A549 (cell line): Measurements from ENCODE around the gene CDC23.

Source experiments
- CBX8 ChIP-seq: fragments of 200-600 bp; sonication (generic); IDR thresholded peaks from 2 replicates; pipeline ENCODE4 v1.6.1; 2016
- CTCF ChIP-seq: fragments of >200 bp; sonication (Bioruptor Twin); formaldehyde crosslinking; IDR thresholded peaks from 3 replicates; pipeline ENCODE4 v1.5.1; 2016
- EHMT2 ChIP-seq: fragments of 200-600 bp; sonication (generic); IDR thresholded peaks from 2 replicates; pipeline ENCODE4 v1.6.1; 2016; ENCODE audit warnings: antibody characterized with exemption, low read depth, mild to moderate bottlenecking, moderate library complexity
- EP300 ChIP-seq, 2 experiments: fragments of >200 bp; sonication (Bioruptor Twin); formaldehyde crosslinking; IDR thresholded peaks; 2 replicates in 1 of 2; 3 replicates in 1 of 2; pipeline ENCODE4 v1.6.1; 2016 to 2017
- HDAC2 ChIP-seq: fragments of 200-600 bp; sonication (generic); IDR thresholded peaks from 2 replicates; pipeline ENCODE4 v1.6.1; 2016
- JUN ChIP-seq, 2 experiments: fragments of >200 bp; sonication (Bioruptor Twin); formaldehyde crosslinking; IDR thresholded peaks; 2 replicates in 1 of 2; 3 replicates in 1 of 2; pipeline ENCODE4 v1.6.1; 2016 to 2017
- KDM5A ChIP-seq: fragments of 200-600 bp; sonication (generic); IDR thresholded peaks from 2 replicates; pipeline ENCODE4 v1.6.1; 2016; ENCODE audit warnings: antibody characterized with exemption, mild to moderate bottlenecking
- MAZ ChIP-seq: fragments of 150-350 bp; IDR thresholded peaks from 2 replicates; pipeline ENCODE4 v1.6.1; 2014; ENCODE audit warnings: antibody characterized with exemption, low read depth, low read length, borderline replicate concordance
- MYC ChIP-seq: IDR thresholded peaks from 2 replicates; pipeline ENCODE4 v1.6.1; 2012; ENCODE audit warnings: mild to moderate bottlenecking, inconsistent platforms, low read length, improper control_type of control experiment, borderline replicate concordance
- NR3C1 ChIP-seq: fragments of >200 bp; sonication (Bioruptor Twin); formaldehyde crosslinking; IDR thresholded peaks from 3 replicates; pipeline ENCODE4 v1.6.1; 2017
- RAD21 ChIP-seq, 2 experiments: fragments of >200 bp in 1 of 2; sonication (Bioruptor Twin) in 1 of 2; formaldehyde crosslinking in 1 of 2; IDR thresholded peaks in 1 of 2; conservative IDR thresholded peaks in 1 of 2; 2 replicates in 1 of 2; 3 replicates in 1 of 2; pipeline ENCODE4 v1.6.1; 2012 to 2018; ENCODE audit warnings: inconsistent platforms in 1 of 2
- RCOR1 ChIP-seq: fragments of 150-350 bp; IDR thresholded peaks from 2 replicates; pipeline ENCODE4 v1.6.1; 2014; ENCODE audit warnings: antibody characterized with exemption, low read length, low read depth
- RFX5 ChIP-seq: fragments of 450-650 bp; IDR thresholded peaks from 2 replicates; pipeline ENCODE4 v1.7.1; 2014; ENCODE audit warnings: antibody characterized with exemption, mild to moderate bottlenecking, moderate library complexity
- USF2 ChIP-seq: fragments of 450-650 bp; IDR thresholded peaks from 2 replicates; pipeline ENCODE4 v1.6.1; 2014; ENCODE audit warnings: antibody characterized with exemption

GRCh38 chr5:138179277-138179857 is 33.8 kb downstream of the CDC23 start:
- TF ChIP-seq RFX5 (no peak), CTCF (no peak), JUN (IDR thresholded peaks at IDR 0.05) (no peak; a peak in 1 of 5 replicates), KDM5A (no peak), EP300 (IDR thresholded peaks at IDR 0.05) (no peak), USF2 (no peak), RCOR1 (no peak), EHMT2 (no peak), HDAC2 (peak; percentile 24; the same call in 1 of the 2 replicates), MAZ (no peak), MYC (no peak), RAD21 (conservative IDR thresholded peaks at IDR 0.05 in 1 of 2, IDR thresholded peaks at IDR 0.05 in 1 of 2) (no peak), CBX8 (no peak), NR3C1 (no peak)
